Measurements from ENCODE around the gene TREML4. TPM values are rescaled to one million over a fixed set of nuclear protein-coding genes. Genes with fewer than 3 reads are reported as not detected.

The TREML4 gene
- 1 to 10 TPM in 1 of 3 donors, under 1 TPM in 2; 0.21 to 2.1 (median 0.32) TPM for total RNA-seq
- total RNA-seq (2013), result 1.4 TPM

- Histone ChIP-seq H3K36me3 (ENCODE audit: control insufficient read depth, insufficient read depth, low read length) (no peaks in the 10 kb centered on the region), H3K27ac (ENCODE audit: low read length) (no peak within 1 kb of the TSS), H3K9me3 (ENCODE audit: control insufficient read depth, insufficient read depth, low read length) (no peaks in the 10 kb centered on the region), H3K4me1 (ENCODE audit: control insufficient read depth, insufficient read depth, low read length) (peaks cover 7% of the 10 kb centered on the region), H3K4me3 (ENCODE audit: low read length) (peak within 1 kb of the TSS; percentile 20), H3K27me3 (ENCODE audit: control insufficient read depth, insufficient read depth, low read length) (no peaks in the 10 kb centered on the region)
- Mint-ChIP-seq H3K4me3 (no peak within 1 kb of the TSS), H3K4me1 (peaks cover 18 to 19% of the 10 kb centered on the region in 2 donors), H3K9me3 (no peaks in the 10 kb centered on the region), H3K27me3 (ENCODE audit: low read depth in 2 of 2) (peaks cover 7% of the 10 kb centered on the region in 2 donors), H3K27ac (peak within 1 kb of the TSS in 1 of 2 donors; percentile 4), H3K36me3 (no peaks in the 10 kb centered on the region)
- intact Hi-C loops (cut with micrococcal nuclease), result no loop called here
- 56% methylated on average over 5 of the region's 5 CpGs for WGBS (ENCODE audit: insufficient coverage)
- ATAC-seq (peak in 1 of 3 donors; percentile 56), DNase-seq (no peak)
- no peak for TF ChIP-seq CTCF (IDR thresholded peaks at IDR 0.05)
These were observed at the start of gene TREML4 for GRCh38 chr6:41228096-41228495. TSS of gene TREML4 (plus strand) at chr6:41228349. CDS start at chr6:41228428, 79 bp downstream.

GRCh38 chr6:41179163-41179562, 49.0 kb upstream of the TREML4 start:
- H3K4me3 Mint-ChIP-seq, result no peak overlapping the region
- Histone ChIP-seq H3K4me1 (ENCODE audit: control insufficient read depth, insufficient read depth, low read length) (peaks cover 11% of the 10 kb centered on the region), H3K4me3 (ENCODE audit: low read length) (no peak overlapping the region), H3K36me3 (ENCODE audit: control insufficient read depth, insufficient read depth, low read length) (no peaks in the 10 kb centered on the region), H3K9me3 (ENCODE audit: control insufficient read depth, insufficient read depth, low read length) (no peaks in the 10 kb centered on the region), H3K27ac (ENCODE audit: low read length) (no peak overlapping the region), H3K27me3 (ENCODE audit: control insufficient read depth, insufficient read depth, low read length) (peaks cover 3% of the 10 kb centered on the region)
- H3K4me1 Mint-ChIP-seq, result peaks cover 9 to 17% of the 10 kb centered on the region in 2 donors
- WGBS (ENCODE audit: insufficient coverage), result 95% methylated on average over 3 of the region's 4 CpGs
- DNase-seq (no peak), ATAC-seq (no peak)
- no peak overlapping the region for H3K27ac Mint-ChIP-seq
- H3K27me3 Mint-ChIP-seq (ENCODE audit: low read depth in 2 of 2), result peaks cover 18 to 24% of the 10 kb centered on the region in 2 donors
- no peaks in the 10 kb centered on the region for H3K36me3 Mint-ChIP-seq
- H3K9me3 Mint-ChIP-seq, result no peaks in the 10 kb centered on the region
- TF ChIP-seq CTCF (IDR thresholded peaks at IDR 0.05), result no peak
- intact Hi-C loops (cut with micrococcal nuclease), result no loop called here

- H3K27ac Mint-ChIP-seq, result no peak overlapping the region
- Histone ChIP-seq H3K4me1 (ENCODE audit: control insufficient read depth, insufficient read depth, low read length) (peaks cover 21% of the 10 kb centered on the region), H3K27ac (ENCODE audit: low read length) (no peak overlapping the region)
These were observed 46.6 kb upstream of the TREML4 start for GRCh38 chr6:41181566-41181965.

More at GRCh38 chr6:41181566-41181965, 46.6 kb upstream of the TREML4 start:
- no peak overlapping the region for H3K4me3 Mint-ChIP-seq
- no peaks in the 10 kb centered on the region for H3K36me3 Mint-ChIP-seq
- Histone ChIP-seq H3K36me3 (ENCODE audit: control insufficient read depth, insufficient read depth, low read length) (no peaks in the 10 kb centered on the region), H3K4me3 (ENCODE audit: low read length) (no peak overlapping the region), H3K9me3 (ENCODE audit: control insufficient read depth, insufficient read depth, low read length) (no peaks in the 10 kb centered on the region), H3K27me3 (ENCODE audit: control insufficient read depth, insufficient read depth, low read length) (peaks cover 3% of the 10 kb centered on the region)
- peaks cover 8 to 12% of the 10 kb centered on the region in 2 donors for H3K27me3 Mint-ChIP-seq (ENCODE audit: low read depth in 2 of 2)
- no peak for TF ChIP-seq CTCF (IDR thresholded peaks at IDR 0.05)
- intact Hi-C loops (cut with micrococcal nuclease), result loop anchor here (5.0 kb wide), 1 partner anchor 174 kb away; no protein-coding TSS in a partner anchor
- DNase-seq, result no peak
- 60% methylated on average over 1 of the region's 1 CpG for WGBS (ENCODE audit: insufficient coverage)
- no peaks in the 10 kb centered on the region for H3K9me3 Mint-ChIP-seq
- H3K4me1 Mint-ChIP-seq, result peaks cover 9 to 25% of the 10 kb centered on the region in 2 donors
- ATAC-seq, result no peak
